NCI-H460 (cell line): ENCODE data around the gene DBNDD1. TPM values are rescaled to one million over a fixed set of nuclear protein-coding genes. Genes with fewer than 3 reads are reported as not detected.
"Not testable (repeated sequence)": the region's sequence is repeated elsewhere in the genome, so short reads cannot be mapped to it uniquely, and the experiment has no call there.

Source experiments
- DNase-seq: peaks from one replicate; pipeline ENCODE4 v3.0.0-alpha.2; 2016; ENCODE audit warnings: low read depth; ENCODE audit errors: extremely low read depth
- total RNA-seq: library from RNA; depleted of rRNA; stranded (reverse); fragments of >200 nt; shearing (Covaris generic); gene quantifications from 2 replicates; pipeline ENCODE4 v1.2.3, GENCODE V29; 2014

DBNDD1 gene
- total RNA-seq, 1 experiment from 2014 or later = 5.1 TPM

DNA sequence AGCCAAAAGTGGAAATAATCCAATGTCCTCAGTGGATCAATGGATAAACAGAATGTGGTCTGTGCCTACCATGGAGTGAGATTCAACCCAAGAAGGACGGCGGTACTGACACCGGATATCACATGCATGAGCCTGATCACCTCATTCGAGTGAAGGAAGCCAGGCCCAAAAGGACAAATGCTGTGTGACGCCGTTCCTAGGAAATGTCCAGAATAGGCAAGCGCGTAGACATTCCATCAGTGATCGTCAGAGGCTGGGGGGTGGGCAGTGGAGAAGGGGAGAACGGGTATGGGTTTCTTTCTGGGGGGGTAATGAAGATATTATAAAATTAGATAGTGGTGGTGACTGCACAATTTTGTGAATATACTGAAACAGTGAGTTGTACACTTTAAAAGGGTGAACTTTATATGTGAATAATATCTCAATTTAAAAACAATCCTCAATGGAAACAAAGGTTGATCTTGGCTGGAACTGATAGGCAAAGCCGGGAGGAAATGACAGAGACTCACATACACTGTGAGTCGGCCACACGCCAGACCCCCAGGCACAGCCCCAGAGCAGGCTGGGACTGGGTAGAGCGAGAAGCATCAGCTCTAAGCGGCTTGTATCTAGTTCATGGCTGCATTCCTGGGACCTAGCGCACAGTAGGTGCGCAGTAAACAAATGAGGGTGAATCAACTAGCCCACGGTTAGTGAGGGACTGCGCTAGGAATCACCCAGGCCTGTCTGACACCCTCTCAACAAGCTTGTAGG is 3.5 kb downstream of the DBNDD1 start:
- no peak for DNase-seq

GRCh38 chr16:90012991-90013745 is 6.1 kb downstream of the DBNDD1 start:
- no peak for DNase-seq

DNA sequence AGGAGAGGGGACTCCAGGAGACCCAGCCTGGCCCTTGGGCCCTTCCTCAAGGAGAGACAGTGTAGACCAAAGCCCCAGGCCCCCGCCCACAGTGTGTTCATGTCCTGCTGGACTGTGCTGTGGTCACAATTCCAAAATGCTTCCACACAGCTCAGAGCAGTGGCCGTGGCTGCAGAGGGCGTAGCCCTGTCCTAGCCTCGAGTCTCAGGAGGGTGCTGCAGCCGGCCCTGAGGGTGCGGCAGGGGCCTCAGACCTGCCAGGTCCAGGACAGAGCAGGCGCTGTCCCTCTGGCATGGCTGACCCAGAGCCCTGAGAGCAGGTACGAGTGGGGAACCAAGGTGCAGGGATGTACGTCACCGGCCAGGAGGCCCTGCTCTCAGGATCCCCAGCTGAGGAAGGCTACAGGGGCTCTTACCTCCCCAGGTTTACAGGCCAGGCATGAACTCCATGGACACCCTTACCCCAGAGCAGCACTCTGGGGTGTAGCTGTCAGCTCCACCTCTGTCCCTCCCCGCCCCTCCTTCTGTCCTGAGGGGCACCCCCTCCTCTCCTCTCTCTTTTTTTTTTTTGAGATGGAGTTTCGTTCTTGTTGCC is 7.3 kb downstream of the DBNDD1 start:
- no peak for DNase-seq

DNA sequence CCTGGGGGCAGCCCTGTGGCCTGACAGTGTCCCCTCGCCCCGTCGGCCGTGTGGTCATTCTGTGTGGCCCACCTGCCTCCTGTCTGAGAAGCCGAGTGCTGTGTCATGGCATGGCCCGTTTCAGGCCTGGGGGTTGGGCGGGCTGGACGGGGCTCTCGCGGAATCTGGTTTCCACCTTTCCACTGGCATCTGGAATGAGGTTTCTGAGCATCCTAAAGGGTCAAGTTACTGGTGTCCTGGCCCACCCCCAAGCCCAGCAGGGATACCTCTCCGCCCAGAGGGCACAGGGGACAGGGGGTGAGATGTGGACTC is 7.8 kb downstream of the DBNDD1 start:
- DNase-seq = no peak

DNA sequence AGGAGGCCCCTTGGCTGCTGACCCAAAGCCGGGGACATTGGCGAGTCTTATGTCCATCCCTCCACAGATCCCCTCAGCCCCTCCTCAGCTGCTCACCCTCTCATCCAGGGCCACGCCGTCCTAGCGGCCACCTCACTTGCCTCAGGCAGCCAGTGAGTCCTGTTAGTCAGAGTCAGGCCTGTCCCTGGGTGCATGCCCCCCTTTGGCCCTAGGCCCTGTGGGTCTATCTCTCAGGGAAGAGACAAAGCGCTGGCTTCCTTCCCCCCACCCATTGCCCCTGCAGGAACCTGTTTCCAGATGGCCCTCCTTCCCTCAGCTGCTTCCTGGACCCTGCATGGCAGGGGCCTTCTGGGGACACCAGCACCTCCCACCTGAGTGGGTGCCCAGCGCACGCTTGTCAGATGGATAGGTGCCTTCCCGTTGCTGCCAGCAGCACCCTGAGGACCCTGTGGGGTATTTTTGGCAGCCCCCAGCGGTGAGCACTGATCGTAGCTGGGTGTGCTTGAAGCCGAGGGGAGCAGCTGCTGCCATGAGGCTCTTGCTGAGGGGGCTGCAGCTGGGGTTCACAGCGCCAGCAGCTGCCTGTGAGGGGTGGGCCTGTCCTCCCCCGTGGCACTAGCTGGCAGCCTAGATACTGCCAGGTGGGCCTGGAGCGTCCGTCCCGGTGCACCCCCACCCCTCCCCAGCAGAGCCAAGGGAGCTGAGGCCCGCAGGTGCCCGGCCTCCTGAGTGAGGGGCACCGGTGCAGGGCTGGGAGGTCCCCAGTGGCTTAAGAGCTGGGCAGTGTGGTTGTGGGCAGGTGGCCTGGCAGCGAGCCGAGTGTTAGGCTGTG is 8.4 kb downstream of the DBNDD1 start:
- DNase-seq = no peak

GRCh38 chr16:90009172-90009899 is 9.9 kb downstream of the DBNDD1 start:
- no peak for DNase-seq

GRCh38 chr16:90008708-90009145 is 10.5 kb downstream of the DBNDD1 start:
- no peak for DNase-seq

GRCh38 chr16:90007635-90008234 is 11.5 kb downstream of the DBNDD1 start:
- DNase-seq = not testable (repeated sequence)

DNA sequence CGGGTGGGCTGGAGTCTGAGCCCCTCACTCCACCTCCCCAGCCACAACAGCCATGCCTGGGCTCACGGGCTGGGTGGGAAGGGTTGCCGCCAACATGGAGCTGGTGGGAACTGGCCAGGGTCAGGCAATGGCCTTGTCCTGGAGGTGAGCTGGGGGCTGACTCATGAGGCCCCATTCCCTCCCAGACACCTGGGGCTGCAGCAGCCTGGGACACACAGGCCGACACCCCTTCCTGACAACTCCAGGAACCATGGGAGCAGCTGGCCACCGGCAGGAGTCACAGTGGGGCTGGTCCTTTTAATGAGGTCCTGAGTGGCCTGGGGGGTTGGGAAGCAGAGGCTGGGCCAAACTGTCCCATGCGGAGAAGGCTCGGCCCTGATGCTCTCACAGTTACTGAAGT is 12.2 kb downstream of the DBNDD1 start:
- no peak for DNase-seq

DNA sequence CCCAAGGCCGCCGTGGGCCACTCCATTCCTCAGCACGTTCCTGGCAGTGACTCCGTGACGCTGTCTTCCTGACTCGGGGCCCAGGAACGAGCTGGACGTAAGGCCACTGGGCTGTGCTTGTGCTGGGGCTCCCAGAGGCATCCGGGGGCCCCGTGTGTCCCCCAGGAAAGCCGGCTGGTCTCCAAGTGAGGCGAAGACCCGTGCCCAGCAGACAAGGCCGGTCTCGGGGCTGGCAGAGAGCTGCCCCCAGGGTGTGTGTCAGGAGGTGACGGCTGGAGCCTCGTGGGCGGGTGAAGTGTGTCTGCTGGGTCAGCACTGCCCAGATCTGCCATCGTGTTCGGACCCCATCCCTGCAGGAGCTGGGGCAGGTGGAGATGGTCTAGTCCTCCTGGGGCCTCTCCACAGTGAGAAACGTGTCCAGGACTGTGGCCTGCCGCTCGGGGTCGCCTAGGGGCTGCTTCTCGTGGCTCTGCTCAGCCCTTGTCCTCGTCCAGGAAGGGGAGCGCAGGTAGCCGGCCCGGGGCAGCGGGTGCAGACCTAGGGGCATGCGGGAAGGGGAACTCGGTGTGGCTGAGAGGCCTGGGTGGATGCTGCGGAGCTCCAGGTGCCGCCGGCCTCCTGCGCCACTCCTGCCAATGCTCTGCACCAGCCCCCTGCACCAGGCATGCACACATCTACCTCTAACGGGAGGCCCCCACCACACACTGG is 13.1 kb downstream of the DBNDD1 start:
- no peak for DNase-seq

DNA sequence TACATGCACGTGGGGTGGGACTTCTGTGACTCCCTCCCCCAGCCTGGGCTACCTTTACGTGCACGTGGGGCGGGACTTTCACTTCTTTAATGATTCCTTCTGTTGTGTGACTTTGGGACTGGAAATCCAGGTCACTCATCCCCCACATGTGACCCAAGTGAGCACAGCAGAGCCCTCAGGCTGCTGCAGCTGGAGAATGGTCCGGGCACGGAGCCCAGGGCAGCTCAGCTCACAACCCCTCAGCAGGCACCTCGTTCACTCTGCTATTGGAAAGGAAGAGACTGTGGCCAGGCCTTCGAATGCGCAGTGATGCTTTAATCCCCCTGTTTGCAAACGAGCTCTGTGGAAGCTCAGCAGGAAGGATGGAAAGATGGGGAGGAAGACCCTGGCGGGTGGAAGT is 14.7 kb downstream of the DBNDD1 start:
- no peak for DNase-seq

GRCh38 chr16:90002759-90003158 is 16.5 kb downstream of the DBNDD1 start:
- DNase-seq = no peak

GRCh38 chr16:90001761-90002503 is 17.3 kb downstream of the DBNDD1 start:
- DNase-seq = no peak

DNA sequence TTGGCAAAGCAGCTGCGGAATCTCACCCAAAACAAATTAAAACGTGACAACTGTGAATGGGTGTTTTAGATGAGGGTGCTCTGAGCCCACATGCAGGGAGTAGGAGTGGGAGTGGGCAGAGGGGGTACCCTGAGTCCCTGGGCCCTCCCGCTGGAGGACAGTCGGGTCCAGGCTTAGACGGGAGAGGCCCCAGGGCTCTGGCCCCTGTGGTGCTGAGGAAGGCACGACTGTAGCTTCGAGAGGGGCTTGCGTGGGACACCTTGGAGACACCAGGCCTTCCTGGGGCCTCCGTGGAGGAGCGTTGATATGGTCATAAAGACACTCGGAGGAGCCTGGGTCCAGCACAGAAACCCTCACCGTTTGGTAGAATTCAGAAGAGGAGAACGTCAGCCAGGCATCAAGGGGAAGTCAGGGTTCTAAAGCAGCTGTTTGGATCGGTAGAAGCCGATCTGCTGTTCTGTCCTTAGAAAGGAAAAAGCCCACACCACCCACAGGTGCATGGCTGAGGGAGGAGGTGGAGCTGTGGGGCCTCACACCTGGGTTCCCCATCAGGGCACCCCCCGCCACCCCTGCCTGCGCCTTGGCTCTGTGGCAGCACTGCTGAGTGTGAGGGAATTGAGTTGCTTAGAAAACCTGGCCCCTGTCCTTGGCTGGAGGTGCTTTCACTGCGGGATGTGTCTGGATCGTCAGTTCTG is 18.4 kb downstream of the DBNDD1 start:
- no peak for DNase-seq

DNA sequence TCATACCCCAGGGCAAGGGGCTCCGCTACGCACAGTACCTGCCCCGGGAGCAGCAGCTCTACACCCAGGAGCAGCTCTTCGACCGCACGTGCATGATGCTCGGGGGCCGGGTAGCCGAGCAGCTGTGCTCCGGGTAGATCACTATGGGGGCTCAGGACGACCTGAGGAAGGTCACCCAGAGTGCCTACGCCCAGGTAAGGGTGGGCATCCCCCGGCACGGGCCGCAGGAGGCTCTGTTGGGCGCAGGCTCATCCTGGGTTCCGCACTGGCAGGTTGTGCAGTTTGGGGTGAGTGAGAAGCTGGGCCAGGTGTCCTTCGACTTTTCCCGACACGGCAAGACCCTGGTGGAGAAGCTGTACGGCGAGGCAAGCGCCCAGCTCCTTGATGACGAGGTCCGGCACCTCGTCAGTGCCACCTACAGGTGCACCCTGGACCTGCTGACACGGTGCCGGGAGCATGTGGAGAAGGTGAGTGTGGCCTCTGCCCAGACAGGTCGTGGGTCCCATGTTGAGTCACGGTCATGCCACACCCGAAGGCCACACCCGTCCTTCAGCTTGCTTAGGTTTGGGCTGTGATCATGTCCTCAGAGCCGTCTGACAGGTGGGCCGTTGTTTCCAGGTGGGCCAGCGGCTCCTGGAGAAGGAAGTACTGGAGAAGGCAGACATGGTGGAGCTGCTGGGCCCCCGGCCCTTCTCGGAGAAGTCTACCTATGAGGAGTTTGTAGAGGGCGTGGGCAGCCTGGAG is 19.3 kb downstream of the DBNDD1 start:
- no peak for DNase-seq

DNA sequence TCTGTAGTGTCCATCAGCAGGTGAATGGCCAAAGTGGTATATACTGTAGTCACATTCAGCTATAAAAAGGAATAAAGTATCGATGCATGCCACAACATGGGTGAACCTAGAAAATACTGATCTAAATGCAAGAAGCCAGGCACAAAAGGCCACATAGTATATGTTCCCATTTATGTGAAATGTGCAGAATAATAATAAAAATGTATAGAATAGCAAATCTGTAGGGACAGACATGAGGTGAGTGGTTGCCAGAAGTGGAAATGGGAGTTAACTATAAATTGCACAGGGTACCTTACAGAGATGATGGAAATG is 23.1 kb downstream of the DBNDD1 start:
- no peak for DNase-seq

- DNase-seq = peak; percentile 35
These were observed 23.6 kb downstream of the DBNDD1 start for GRCh38 chr16:89995475-89996177.
